IPS-18c (cell line): ENCODE results near the gene SLC9A5.
A peak's percentile ranks its signal among the peaks of the same experiment; 100 is the strongest.

Source experiments
- H3K4me3 ChIP-seq: 2 replicates; pipeline ENCODE4 v1.7.0; 2013; ENCODE audit warnings: low read depth, mild to moderate bottlenecking, low read length, moderate library complexity; ENCODE audit not compliant: insufficient read depth
- H3K9me3 ChIP-seq: one replicate; pipeline ENCODE4 v1.6.1; 2013; ENCODE audit warnings: mild to moderate bottlenecking, low read length, moderate library complexity; ENCODE audit not compliant: control insufficient read depth, insufficient read depth

The SLC9A5 gene

DNA sequence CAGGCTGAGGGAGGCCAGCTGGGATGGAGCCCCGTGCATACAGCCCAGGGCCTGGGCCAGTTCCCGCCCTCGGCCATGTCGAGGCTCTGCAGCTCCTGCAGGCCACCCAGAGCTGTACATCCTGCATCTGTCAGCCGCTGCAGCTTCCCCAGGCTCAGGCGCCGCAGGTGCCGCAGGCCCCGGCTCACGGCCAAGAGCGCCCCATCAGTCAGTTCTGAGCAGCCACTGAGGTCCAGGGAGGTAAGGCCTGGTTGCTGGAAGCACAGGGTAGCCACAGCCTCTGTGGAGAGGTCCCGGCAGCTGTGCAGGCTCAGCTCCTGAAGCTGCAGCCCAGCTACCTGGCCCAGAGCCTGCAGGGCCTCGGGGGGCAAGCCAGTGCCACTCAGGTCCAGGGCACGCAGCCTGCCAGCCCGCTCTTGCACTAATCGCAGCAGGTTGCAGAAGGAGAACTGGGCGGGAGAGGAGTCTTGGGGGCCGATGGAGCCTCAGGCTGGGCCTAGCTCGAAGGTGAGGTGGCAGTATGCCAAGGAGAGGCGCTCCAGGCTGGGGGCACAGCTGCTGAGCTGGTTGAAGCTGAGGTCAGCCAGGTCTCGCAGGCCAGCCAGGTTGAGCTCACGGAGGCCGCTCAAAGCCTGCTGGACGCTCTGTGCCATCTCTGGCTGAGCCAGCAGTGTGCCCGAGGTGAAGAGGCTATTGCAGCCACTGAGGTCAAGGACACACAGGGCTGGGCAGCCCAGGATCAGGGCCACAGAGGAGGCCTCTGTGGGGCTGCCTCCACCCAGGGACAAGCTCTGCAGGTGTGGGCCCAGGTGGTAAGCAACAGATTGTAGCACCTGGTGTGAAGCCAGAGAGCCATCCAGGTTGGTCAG, 38.5 kb upstream of the SLC9A5 start:
- H3K4me3 ChIP-seq: no peak overlapping the region
- H3K9me3 ChIP-seq: no peaks in the 10 kb centered on the region

DNA sequence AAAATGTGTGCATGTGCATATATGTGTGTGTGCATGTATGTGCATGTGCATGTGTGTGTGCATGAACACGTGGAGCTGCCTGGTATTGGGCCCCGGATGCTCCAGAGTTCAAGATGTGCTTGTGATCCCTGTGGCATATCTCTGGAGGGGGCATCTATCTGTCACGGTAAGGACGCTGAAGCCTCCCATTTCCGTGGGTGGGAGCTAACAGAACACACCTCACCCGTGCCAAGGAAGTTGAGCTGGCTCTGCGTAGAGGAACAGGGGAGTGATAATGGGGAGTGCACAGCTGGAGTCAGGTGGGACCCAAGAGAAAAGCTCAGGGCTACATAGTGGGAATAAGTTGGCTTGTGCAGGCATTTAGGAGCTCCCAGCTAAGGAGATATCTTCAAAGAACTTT, 37.1 kb upstream of the SLC9A5 start:
- no peaks in the 10 kb centered on the region for H3K9me3 ChIP-seq
- no peak overlapping the region for H3K4me3 ChIP-seq

DNA sequence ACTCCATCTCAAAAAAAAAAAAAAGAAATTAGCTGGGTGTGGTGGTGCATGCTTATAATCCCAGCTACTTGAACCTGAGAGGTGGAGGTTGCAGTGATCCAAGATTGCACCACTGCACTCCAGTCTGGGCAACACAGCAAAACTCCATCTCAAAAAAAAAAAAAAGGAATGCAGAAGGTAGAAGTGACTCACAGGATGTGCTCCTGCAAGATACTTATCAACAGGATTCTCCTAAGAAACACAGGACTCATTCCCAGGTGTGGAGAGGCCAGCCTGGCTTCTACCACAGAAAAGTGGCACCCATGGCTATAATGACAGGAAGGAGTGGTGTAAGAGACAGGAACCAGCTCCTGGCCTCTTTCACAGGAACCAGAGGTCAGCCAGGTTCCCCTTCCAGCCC, 36.0 kb upstream of the SLC9A5 start:
- Histone ChIP-seq H3K9me3 (no peaks in the 10 kb centered on the region), H3K4me3 (no peak overlapping the region)

DNA sequence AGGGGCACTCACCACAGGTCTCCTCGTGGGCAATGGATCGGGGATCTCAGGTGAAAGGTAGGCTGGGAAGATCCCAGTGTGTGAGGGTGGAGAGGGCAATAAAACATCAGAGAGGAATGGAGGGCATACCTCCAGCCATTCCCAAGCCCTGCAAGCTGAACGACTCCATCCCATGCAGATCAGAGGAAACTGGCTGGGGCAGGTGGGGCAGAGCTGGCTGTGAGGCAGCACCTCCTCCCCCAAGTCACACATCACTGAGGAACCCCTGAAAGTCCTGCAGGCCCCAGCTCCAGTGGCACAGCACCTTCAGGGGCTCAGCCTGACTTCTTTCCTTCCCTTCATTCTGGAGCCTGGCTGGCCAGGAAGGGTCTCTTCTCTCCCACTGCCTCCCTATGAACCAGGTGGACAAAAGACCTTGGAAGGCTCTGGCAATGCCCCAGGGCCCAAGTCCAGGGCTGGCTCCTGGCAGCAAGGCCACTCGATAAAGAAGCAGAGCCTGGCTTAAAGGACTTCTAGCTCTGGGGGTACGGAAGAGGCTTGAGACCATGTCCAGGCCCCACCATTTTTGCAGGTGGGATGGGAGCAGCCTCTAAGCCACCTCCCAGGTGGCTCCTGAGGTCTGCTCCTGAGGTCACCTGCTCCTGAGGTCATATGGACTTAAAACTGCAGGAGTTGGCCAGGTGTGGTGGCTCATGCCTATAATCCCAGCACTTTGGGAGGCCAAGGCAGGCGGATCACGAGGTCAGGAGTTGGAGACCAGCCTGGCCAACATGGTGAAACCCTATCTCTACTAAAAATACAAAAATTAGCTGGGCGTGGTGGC, 35.4 kb upstream of the SLC9A5 start:
- Histone ChIP-seq H3K4me3 (no peak overlapping the region), H3K9me3 (no peaks in the 10 kb centered on the region)

DNA sequence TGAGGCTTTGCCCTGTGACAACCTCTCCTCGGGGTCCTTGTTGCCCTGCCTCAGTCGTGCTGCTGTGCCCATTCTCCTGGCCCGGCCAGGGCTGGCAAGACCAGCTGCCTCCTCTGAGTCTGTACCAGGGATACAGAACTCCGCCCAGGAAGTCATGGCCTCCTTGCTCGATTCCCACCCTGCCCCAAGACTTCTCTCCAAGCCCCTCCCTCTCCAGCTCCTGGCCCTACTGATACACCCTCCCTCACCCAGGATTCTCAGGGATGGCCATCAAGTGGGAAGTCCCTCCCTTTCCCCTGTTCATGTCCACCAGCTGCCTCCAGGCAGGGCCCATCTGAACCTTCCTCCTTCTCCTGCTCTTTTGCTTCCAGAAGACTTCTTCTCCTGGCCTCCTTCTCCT, 33.1 kb upstream of the SLC9A5 start:
- Histone ChIP-seq H3K4me3 (no peak overlapping the region), H3K9me3 (no peaks in the 10 kb centered on the region)

DNA sequence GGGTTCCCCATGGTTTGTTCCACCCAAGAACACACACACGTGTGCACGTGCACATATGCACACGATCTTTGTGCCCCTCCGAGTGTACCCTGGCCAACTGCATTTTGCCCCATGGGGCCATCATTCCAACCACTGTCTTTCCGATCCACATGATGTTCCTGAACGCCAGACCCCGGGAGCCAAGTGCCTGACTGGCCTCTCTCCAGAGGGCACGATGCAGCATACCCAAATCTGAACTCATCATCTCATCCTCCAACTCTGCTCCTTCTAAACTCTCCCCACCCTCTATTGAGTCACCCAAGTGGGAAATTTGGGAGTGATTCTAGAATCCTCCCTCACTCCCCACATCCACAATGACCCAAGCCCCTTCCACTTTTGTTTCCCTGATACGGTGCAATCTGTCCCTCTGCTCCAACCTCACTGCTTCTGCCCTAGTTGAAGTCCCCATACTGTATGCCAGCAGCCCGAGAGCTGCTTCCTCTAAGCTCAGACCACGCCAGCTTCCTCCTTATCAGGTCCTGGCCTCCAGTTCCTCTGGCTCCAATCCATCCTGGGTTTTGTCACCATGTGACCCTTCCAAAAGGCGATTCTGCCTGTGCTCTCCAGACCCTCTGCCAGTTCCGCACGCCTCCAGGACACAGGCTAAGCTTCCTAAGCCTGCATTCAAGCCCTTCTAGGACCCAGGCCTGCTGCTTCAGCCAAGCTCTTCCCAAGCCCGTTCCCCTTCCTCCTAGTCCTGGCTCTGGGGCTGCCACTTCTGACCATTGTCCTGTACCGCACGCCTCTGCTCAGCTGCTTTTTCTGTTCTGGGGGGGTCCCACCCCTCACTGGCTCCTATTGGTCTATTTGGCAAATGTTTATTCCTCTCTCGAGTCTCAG, 31.9 kb upstream of the SLC9A5 start:
- Histone ChIP-seq H3K4me3 (no peak overlapping the region), H3K9me3 (no peaks in the 10 kb centered on the region)

DNA sequence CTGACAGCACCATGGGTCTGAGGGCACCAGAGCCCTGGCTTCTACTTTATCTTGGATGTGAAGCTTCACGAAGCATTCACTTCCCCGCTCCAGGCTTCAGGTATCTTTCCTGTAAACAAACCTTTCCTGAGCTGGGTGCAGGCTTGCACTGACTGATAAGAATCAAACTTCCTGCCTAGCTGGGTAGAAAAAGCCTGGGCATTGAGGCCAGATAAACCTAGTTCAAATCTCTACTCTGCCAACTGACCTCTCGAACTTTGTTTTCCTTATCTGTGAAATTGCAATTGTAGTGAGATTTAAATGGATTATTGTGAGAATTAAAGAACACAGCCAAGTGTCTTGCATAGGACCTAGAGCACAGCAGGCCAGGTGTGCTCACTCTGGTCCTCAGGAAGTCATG, 24.8 kb upstream of the SLC9A5 start:
- no peak overlapping the region for H3K4me3 ChIP-seq
- no peaks in the 10 kb centered on the region for H3K9me3 ChIP-seq

DNA sequence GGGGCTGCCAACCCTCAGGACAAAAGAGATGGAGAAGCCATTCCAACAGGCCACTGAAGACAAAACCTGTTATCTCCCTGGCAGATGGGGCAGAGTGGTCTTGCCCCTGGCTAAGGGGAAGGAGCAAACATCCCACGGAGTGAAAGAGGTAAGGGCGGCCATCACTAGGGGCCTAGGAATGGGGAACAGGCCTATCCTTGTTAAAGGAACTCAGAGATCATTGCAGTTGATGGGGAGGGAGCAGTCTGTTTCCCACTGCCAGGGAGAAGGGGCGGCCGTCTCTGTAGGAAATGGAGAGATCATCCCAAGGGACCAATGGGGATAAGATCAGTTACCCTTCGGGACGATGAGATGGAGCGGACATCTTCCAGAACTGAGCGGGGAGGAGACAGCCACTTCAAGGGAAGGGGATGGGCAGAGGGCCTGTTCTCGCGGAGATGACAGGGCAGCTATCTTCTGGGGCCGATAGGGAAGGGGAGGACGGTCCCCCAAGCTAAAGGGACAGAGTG, 22.4 kb upstream of the SLC9A5 start:
- Histone ChIP-seq H3K9me3 (no peaks in the 10 kb centered on the region), H3K4me3 (peak overlapping the region; percentile 89)

DNA sequence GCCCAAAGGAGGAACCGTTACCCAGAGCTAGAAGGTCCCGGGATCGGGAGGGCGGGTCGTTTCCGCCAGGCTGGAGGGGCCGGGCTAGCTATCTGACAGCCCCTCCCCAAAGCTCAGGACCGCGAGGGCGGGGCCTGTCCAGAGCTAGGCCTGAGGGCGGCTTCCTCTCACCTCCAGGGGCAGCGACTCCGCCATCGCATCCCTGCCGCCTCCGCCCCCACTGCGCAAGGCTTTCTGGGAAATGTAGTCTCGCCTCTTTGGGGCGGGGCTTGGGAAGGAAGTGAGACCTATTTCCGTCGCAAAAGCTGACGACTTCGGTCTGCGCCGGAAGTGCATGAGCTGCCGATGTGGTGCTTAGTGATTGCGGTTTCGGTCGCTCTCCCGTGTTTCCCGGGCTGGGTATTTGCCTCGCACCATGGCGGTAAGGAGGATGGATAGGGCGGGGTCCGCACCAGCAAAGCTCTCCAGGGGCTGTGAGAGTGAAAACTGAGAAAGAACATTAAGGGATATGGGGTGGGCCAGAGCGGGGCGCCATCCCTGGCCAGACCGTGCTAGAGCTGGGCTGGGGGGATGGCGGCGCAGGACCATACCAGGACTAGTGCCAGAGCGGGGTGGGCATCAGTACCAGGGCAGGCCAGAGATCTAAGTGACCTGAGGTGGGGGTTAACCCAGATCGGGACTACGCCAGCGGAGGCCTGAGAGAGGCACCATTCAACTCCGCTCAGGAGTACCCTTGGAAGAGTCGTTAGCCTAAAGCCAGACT, 21.8 kb upstream of the SLC9A5 start, which contains the start of gene TMEM208:
TMEM208 (plus strand) TSS at position 327 of the 763 bp plus-strand sequence; CDS start at position 416, 89 bp downstream.
- Histone ChIP-seq H3K4me3 (peak within 1 kb of the TSS; percentile 89), H3K9me3 (peaks cover 2% of the 10 kb centered on the region)

DNA sequence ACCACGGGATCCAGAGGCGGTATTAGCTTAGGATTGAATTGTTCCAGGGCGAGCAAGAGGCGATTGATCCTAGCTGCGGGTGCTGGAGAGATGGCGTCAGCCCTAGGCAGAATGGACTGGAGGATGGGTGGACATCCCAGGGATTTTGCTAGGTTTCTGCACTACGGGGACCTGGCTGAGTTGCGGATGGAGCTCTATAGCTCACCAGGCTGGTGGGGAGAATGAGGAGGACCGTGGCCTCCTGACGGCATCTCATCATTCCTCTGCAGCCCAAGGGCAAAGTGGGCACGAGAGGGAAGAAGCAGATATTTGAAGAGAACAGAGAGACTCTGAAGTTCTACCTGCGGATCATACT, 21.2 kb upstream of the SLC9A5 start:
- peak overlapping the region; percentile 89 for H3K4me3 ChIP-seq
- H3K9me3 ChIP-seq: peaks cover 2% of the 10 kb centered on the region

DNA sequence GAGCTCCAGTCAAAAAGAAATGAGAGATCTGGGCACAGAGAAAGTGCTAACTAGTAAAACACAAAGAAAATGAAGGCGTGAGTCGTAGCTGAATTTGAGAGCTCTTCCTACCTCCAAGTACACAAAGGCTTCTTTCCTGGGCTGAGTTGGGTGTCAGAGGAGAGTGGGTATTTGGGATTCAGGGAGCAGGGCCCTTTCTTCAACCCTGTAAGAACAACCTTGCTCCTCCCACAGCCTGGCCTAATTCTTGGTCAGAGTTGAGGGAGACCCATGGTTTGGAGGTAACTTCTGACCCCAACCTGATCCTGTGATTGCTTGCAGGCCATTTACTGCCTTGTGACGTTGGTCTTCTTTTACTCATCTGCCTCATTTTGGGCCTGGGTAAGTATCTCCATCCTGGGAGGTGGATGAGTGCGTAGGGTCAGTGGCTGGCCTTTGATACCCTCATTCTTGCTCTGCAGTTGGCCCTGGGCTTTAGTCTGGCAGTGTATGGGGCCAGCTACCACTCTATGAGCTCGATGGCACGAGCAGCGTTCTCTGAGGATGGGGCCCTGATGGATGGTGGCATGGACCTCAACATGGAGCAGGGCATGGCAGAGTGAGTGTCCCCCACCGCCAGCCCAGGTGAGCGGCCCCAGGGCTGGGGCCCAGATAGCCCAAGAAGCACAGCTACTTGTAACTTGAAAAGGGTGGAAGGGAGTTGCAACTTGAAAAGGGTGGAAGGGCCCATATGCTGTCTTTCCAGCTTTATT, 20.6 kb upstream of the SLC9A5 start:
- peaks cover 2% of the 10 kb centered on the region for H3K9me3 ChIP-seq
- H3K4me3 ChIP-seq: peak overlapping the region; percentile 89

DNA sequence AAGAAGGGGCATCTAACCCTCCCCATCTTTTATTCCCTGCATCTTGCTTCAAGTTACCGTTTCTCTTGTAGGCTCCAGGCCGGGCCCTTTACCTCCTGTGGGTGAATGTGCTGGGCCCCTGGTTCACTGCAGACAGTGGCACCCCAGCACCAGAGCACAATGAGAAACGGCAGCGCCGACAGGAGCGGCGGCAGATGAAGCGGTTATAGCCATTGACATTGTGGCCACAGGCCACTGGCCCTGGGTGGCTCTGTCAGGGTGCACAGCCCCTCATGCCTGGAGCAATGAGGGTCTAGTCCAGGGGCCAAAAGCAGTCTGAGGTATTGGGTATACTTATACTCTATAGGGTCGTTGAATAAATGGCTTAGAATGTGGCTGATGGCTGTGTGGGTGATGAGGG, 19.9 kb upstream of the SLC9A5 start:
- H3K4me3 ChIP-seq: no peak overlapping the region
- peaks cover 2% of the 10 kb centered on the region for H3K9me3 ChIP-seq

DNA sequence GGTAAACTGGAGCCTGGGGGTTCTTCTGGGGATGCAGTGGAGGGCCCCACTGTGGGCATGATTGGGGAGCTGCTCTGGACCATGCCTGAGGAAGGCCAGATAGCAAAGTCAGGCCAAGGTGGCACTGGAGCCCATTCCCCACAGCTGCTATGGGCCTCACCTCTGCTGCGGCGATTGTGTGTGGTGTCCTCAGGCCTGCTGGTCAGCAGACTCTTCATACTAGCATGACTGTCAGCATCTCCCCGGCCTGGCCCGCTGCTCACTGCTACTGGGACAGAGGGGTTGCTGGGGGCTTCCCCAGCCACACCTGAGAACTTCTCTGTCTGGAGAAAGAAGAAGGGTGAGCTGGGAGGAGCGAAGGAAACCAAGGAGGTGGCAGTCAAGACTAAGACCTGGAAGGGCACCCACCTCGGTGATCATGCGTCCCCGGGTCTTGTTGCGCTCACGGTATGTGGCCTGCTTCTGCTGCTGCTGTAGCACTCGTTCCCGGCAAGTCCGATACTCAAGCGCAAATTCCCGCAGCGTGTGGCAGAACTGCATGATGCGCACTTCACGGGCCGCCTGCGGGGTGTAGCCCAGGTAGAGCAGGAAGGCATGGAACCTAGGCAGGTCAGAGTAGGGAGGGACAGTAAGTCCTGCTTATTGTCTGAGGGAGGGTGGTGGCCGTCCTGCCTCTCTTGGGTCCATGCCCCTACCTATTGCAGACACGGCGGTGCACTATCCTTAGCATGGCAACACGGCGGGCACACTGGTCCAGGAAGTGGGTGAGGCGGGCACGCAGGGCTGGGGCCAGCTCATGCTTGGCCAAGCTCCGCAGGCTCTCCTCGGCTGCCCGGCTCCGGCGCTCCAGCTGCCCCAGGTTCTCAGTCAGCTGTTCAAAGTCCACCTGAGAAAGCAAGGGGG, 18.6 kb upstream of the SLC9A5 start:
- peaks cover 2% of the 10 kb centered on the region for H3K9me3 ChIP-seq
- no peak overlapping the region for H3K4me3 ChIP-seq

DNA sequence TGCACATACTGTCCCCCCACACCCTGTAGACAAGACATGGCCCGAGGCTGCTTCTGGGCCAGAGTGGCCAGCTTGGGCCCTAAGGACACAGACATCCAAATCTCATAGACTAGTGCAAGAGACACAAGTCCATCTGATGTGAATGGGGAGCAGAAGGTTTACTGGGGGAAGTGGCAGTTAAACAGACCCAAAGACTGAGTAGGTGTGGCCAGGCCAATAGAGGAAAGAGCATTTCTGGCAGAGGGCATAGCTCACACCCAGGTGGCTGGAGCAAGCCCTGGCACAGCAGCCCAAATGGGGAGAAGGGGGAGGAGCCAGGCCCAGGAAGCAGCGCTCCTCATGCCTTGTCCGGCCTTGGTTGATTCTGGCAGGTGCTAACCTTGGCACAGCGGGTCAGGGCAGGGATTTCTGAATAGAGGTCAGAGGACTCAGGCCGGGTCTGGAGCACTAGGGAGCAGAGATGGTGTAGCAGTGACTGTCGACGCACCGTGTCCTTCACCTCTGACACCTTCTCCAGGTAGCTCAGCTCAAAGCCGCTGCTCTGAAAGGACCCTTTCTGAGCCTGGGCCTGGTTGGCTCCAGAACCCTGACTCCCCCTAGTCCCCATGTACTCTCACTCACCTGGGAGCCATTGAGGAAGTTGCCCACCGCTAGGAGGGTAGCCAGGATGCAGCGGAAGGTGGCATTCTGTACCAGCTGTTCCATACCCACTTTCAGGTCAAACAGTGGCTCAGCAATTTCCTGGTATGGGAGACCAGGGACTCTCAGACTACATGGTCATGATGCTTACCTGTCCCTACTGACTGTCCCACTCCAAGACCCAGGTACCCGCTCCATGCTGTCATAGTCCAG, 17.7 kb upstream of the SLC9A5 start:
- Histone ChIP-seq H3K9me3 (peaks cover 2% of the 10 kb centered on the region), H3K4me3 (no peak overlapping the region)
